Mucosa of gallbladder (tissue), 1 donor: ENCODE measurements around the gene FRMD8. TPM values are rescaled to one million over a fixed set of nuclear protein-coding genes. Genes with fewer than 3 reads are reported as not detected.

Experiments used
- DNase-seq: peaks from one replicate; pipeline ENCODE4 v3.0.0-alpha.2; 2020; ENCODE audit warnings: low spot score
- total RNA-seq: library from RNA; stranded (reverse); gene quantifications from one replicate; pipeline ENCODE4 v1.2.1, GENCODE V29; 2021
- donor health status: DM: no; HTN: no; CAD: no.

FRMD8 gene
- total RNA-seq, 1 donor from 2014 or later = 40.8 TPM

- DNase-seq = no peak
Observed at GRCh38 chr11:65425105-65425970, 38.9 kb downstream of the FRMD8 start.

- DNase-seq = no peak
Observed at GRCh38 chr11:65425971-65426838, 39.8 kb downstream of the FRMD8 start.

DNA sequence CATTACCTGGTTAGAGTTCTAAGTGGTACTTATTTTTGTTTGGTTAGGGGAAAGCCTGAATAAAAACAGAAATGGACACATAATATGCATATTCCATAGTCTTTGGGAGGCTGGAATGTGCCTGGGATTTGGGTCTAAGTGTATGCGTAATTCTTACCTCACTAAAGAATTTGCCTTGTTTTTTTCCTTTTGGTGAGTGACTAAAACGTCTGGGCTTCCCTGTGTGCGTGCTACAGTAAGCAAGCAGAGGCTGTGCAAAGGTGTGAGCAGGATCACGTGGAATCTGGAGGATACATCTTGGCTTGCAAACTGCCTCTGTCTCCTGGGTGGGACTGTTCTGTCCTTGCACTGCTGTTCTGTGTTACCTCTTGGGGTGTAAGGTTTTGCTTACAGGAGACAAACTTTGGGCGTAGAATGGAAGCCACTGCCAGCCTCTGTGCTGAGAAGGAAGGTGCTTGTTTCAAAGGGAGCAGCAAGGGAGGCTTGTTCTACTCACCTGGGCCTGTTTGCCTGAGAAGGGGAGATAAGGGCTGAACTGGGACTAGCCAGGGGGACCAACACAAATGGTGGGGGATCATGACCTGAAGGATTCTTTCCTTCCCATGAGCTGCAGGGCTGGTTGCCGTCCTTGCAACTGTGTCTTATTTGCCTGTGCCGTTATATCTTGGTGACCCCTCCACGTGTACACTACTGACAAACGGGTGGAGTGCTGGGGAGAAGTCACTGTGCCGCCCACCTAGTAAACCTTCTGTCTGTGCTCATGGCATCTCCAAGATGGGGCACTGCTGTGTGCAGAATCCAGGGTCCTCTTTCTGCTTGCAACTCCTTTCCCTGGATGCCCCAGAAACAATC lies 40.6 kb downstream of the FRMD8 start:
- DNase-seq = no peak

DNA sequence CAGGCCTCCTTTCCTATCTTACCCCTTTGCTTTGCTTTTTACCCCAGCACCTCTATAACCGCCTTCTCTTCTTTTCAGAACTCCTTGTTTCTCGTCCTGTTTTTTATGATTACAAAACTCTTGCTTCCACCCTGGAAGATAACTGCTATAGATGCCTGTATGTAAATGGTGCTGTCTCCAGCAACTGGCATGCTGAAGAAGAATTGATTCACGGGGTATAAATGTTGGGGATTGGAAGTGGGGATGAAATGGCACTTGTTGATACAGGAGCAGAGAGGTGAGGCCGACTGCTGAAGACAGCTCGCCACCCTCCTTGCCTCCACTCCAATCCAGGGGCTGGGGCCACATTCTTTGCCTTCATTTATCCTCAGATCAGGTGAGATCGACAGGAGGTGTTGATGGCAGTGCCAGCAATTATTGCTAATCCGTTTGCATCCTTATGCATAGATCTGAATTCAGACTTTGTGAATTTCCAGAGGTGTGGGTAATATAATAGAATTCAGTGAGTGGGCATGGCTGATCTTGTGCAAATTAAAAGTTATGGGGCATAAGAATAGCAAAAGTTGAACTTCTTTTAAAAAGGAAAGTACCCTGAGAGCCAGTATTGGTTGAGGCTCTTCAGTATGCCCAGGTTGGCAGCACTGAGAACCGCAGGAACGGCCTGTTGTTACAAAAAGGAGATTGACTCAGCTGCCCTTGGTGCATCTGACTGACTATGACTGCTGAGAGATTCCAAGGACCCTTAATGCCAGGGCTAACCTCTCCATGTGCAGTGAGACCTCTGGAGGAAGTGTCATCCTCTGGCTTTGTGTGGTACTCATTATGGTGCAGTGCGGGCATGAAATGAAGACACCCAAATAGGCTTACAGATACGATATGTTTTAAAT lies 41.5 kb downstream of the FRMD8 start:
- no peak for DNase-seq

GRCh38 chr11:65428578-65429067 lies 42.2 kb downstream of the FRMD8 start:
- no peak for DNase-seq

DNA sequence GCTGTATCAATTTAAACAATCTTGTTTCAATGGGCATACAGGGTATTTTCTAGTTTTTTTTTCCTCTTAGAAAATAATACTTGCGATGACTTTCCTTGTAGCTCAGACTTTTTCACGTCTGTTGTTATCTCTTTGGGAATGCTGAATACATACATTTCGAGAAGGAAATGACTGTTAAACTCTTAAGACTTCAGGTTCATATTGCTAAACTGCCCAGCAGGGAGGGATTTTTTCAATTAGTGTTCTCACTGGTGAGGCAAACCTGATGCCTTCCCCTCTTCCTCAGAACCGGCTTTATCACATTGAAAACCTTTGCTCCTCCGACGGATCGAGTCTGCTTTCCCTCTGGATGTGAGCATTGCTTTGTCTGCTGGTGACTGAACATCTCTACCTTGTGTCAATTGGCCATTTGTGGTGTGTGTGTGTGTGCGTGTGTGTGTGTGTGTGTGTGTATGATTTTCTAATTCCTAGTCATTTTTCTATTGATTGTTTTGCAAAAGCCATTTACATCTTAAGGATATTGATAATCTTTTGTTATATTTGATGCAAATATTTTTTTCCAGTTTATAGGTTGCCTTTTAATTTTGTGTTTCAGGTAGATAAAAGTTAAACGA lies 42.7 kb downstream of the FRMD8 start:
- no peak for DNase-seq

DNA sequence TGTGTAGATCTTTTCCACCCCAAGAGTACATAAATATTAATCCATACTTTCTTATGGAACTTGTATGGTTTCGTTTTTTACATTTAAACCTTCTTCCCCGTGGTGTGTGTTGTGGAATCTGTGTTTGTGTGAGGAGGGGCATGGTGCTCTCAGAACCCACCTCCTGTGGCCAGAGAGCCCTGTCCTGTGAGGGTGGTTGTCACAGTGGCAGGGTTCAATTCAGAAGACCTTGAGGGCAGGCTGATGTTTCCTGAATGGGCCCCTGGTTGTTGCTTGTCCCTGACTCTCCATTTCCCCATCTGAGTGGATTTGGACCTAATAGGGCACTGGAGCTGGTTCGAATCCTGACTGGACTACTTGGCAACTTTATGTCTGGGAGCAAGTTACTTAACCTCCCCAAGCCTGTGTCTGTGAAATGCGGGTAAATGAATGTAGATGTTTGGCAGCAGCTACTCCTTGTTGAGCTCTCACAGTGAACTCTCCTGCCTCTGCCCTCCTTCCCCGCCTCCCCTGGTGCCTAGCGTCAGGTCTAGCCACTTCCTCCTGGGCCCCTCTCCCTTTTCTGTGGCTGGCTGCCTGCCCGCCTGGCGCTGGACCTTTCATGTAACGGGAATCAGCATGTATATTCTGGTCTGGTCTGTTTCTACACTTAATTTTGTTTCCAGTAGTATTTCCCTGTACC lies 43.4 kb downstream of the FRMD8 start:
- peak; percentile 79 for DNase-seq

DNA sequence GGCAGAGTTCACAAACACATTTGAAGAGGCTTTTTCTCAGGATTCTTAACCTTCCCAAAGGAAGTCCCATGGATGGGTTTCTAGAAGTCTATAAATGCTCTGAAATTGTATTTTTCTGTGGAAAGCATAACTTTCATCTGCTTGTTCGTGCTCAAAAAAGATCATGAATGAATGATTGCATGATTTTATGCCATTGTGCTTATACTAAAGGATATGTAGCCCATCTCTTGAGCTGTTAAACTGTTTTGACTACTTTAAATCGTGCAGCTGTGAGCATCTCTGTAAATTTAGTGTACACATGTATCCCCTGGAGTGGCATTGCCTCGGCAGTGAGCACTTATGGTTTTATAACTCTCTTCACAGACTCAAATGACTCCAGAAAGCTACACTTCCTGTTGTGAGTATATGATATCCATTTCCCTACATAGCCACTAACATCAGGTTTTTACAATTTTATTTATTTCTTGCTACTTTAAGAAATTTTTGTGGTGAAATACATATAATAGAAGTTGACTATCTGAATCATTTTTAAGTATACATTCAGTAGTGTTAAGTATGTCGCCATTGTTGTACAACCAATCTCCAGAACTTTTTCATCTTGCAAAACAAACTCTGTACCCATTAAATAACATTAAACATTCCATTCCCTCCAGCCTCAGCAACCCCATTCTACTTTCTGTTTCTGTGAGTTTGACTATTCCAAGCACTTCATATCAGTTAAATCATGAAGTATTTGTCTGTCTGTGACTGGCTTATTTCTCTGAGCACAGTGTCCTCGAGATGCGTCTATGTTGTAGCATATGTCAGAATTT lies 44.2 kb downstream of the FRMD8 start:
- DNase-seq = no peak

GRCh38 chr11:65431451-65432099 lies 45.1 kb downstream of the FRMD8 start:
- DNase-seq = no peak

GRCh38 chr11:65432100-65432650 lies 45.7 kb downstream of the FRMD8 start:
- DNase-seq = no peak

- DNase-seq = no peak
Observed at GRCh38 chr11:65432686-65433582, 46.5 kb downstream of the FRMD8 start.

DNA sequence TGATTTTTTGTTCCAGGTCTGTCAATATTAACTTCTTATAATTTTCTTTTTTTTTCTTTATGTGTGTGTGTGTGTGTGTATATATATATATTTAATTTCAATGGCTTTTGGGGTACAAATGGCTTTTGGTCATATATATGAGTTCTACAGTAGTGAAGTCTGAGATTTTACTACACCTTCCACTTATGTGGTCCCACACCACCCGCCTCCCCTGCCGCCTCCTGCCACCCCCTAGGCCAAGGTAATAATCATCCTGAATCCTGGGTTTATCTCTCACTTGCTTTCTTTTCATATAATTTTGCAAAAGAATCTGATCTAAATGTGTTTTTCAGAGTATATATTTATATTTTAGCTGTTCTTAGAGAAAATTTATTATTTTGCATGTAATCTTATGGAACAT lies 47.2 kb downstream of the FRMD8 start:
- DNase-seq = no peak

- DNase-seq = no peak
Observed at GRCh38 chr11:65434057-65434666, 47.7 kb downstream of the FRMD8 start.

DNA sequence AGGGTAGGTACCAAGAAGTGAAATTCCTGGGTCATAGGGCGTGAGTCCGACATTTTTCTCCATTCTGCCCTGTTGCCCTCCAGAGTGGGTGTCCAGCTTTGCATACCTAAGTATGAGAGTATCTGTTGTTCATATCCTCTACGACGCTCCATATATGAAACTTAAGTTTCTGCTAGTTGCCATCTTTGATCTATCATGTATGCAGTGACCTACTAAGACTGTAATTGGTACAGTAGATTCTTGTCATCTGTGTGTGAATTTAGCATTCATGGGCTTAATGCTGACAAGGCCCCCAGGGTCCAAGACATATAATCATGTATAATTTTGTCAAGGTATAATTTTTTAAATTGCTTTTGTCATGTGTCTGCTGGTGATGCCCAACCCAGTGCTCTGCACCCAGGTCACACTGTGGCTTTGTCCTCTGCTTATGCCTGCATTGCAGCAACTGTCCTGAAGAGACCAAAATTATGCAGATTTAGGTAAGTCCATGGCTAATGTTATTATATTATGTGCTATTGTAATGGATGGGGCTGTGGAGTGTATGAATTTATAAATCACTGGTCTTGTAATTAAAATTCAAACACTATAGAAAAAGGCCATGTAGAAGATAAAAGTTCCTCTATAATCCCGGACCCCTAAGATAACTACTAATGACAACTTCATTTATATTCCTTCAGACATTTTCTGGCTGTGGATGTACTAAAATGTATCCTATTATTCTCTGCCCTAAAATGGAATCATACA lies 48.4 kb downstream of the FRMD8 start:
- DNase-seq = no peak

GRCh38 chr11:65435411-65435931 lies 49.0 kb downstream of the FRMD8 start:
- no peak for DNase-seq
